Heart right ventricle (tissue), 16 donors: ENCODE data around the gene KCNN2. TPM values are rescaled to one million over a fixed set of nuclear protein-coding genes. Genes with fewer than 3 reads are reported as not detected.

Source experiments
- ATAC-seq, 8 donors: fragments of 200-7000 bp; cut with Tn5 transposase; one replicate each; pipeline ENCODE4 v1.9.1; 2020; ENCODE audit warnings: mild to moderate bottlenecking in 8 of 8, moderate library complexity in 8 of 8, moderate number of reproducible peaks in 1 of 8
- DNase-seq, 2 donors: peaks; one replicate each; pipeline ENCODE4 v3.0.0-alpha.2; 2020
- H3K27ac ChIP-seq, 10 donors: fragments of 200-600 bp; sonication (generic) in 2 of 10; one replicate each; pipeline versions ENCODE4 v1.5.0 to v1.8.0; 2020 to 2022; ENCODE audit warnings: mild to moderate bottlenecking in 3 of 10
- H3K27me3 ChIP-seq, 7 donors: fragments of 200-600 bp; one replicate each; pipeline ENCODE4 v1.8.0; 2021 to 2022; ENCODE audit warnings: mild to moderate bottlenecking in 2 of 7
- H3K36me3 ChIP-seq, 9 donors: fragments of 200-600 bp; sonication (generic) in 1 of 9; one replicate each; pipeline versions ENCODE4 v1.5.0 to v1.8.0; 2020 to 2022; ENCODE audit warnings: mild to moderate bottlenecking in 2 of 9
- H3K4me1 ChIP-seq, 9 donors: fragments of 200-600 bp; sonication (generic) in 1 of 9; one replicate each; pipeline versions ENCODE4 v1.5.0 to v1.8.0; 2020 to 2022; ENCODE audit warnings: mild to moderate bottlenecking in 4 of 9
- H3K4me3 ChIP-seq, 10 donors: fragments of 200-600 bp; sonication (generic) in 2 of 10; one replicate each; pipeline versions ENCODE4 v1.5.0 to v1.8.0; 2020 to 2022; ENCODE audit warnings: mild to moderate bottlenecking in 7 of 10, moderate library complexity in 2 of 10
- H3K9me3 ChIP-seq, 11 donors: fragments of 200-600 bp in 10 of 11; sonication (generic) in 2 of 11; one replicate each; pipeline versions ENCODE4 v1.5.0 to v1.8.0; 2013 to 2022; ENCODE audit warnings: mild to moderate bottlenecking in 2 of 11, control low read depth in 1 of 11, moderate library complexity in 1 of 11
- CTCF ChIP-seq, 9 donors: fragments of 200-600 bp; sonication (generic) in 2 of 9; IDR thresholded peaks; one replicate each; pipeline versions ENCODE4 v1.5.0 to v1.8.0; 2021 to 2022; ENCODE audit warnings: antibody characterized with exemption in 9 of 9, mild to moderate bottlenecking in 5 of 9, moderate library complexity in 1 of 9
- WGBS, 2 donors: extraction: QIAGEN DNeasy Blood & Tissue Kit; methylation state at CpG; one replicate each; pipeline ENCODE4 v1.1.7; 2013; ENCODE audit warnings: inconsistent platforms in 1 of 2; 5-methylcytosine and 5-hydroxymethylcytosine counted together
- intact Hi-C, 10 donors: fragments of 100-400 bp; cut with DNase I; formaldehyde crosslinking; loops; one replicate each; pipeline versions ENCODE4 v1.11.1 to v1.14.2; 2022
- polyA plus RNA-seq, 2 donors: library from polyadenylated mRNA; stranded (reverse); fragments of 200-250 nt; gene quantifications; one replicate each; pipeline ENCODE4 v1.2.3, GENCODE V29; 2013
- total RNA-seq, 10 donors: library from RNA; stranded (reverse); fragmentation: NEBNext Ultra II Directional in 3 of 10; extraction: Animal tissue kit (Norgen Biotek cat#: 25700) in 3 of 10; gene quantifications; one replicate each; pipeline versions ENCODE4 v1.2.1 to v1.2.4, GENCODE V29; 2021 to 2023
- donor health status: Arrhythmogenic right ventricular cardiomyopathy.
- donor health status: ischemic (EF 13 %, LVEDD 7.1; RV severe dilation, severe dysfunction).
- donor health status: healthy with polysubstance abuse.
- donor health status: DM: no; HTN: yes; CAD: no.
- donor health status: DM: no; HTN: no; CAD: no.
- donor health status: ischemic (EF 25% LVEDD 6.9; RV normal size, moderate dysfunction).
- donor health status: ischemic (EF 25% LVEDD 5.7; RV mildly dilated, moderate dysfunction).
- donor health status: healthy.
- donor health status: DM: yes; HTN: yes; CAD: no.
- donor health status: Ischemic cardiomyopathy.
- donor health status: ischemic (EF 35%, LVEDD 5.7; RV mildly dilated, moderate dysfunction).
- donor health status: nonischemic (EF 11% LVEDD 7.7; RV severe dilation, severe dysfunction).
- donor health status: DM: yes; HTN: yes; CAD: no.
- donor health status: PGD.
- donor health status: ischemic (EF 29% LVEDD 5.4; RV normal size, mild dysfunction).
- donor health status: nonischemic (EF 23%, LVEDD 6.1; RV moderate dilation, normal function).

Gene KCNN2
- total and polyA plus RNA-seq, 12 donors = 1.0 to 10.7 (median 7.6) TPM

GRCh38 chr5:114458726-114459125 lies 96.9 kb downstream of the KCNN2 start:
- ATAC-seq = no peak
- Histone ChIP-seq H3K4me1 (no peaks in the 10 kb centered on the region), H3K36me3 (no peaks in the 10 kb centered on the region), H3K27me3 (no peaks in the 10 kb centered on the region), H3K9me3 (no peaks in the 10 kb centered on the region), H3K27ac (no peak overlapping the region), H3K4me3 (no peak overlapping the region)
- DNase-seq = no peak
- intact Hi-C loops = loop anchor here in 2 of 10 donors (10.0 kb wide), 4 partner anchors 364 to 844 kb away; no protein-coding TSS in a partner anchor
- 68 to 71% methylated on average over 5 of the region's 5 CpGs for WGBS, 2 donors
- no peak for TF ChIP-seq CTCF (IDR thresholded peaks at IDR 0.05)

- no peaks in the 10 kb centered on the region for H3K4me1 ChIP-seq
- WGBS, 2 donors = 54 to 67% methylated on average over 5 of the region's 5 CpGs
- DNase-seq (no peak), ATAC-seq (no peak)
- no peak overlapping the region for H3K27ac ChIP-seq
- intact Hi-C loops = no loop called here
- no peaks in the 10 kb centered on the region for H3K27me3 ChIP-seq
- no peaks in the 10 kb centered on the region for H3K36me3 ChIP-seq
- no peaks in the 10 kb centered on the region for H3K9me3 ChIP-seq
- H3K4me3 ChIP-seq = no peak overlapping the region
- TF ChIP-seq CTCF (IDR thresholded peaks at IDR 0.05) = no peak
These were observed 105.3 kb downstream of the KCNN2 start for GRCh38 chr5:114467171-114467570.

- no peaks in the 10 kb centered on the region for H3K27me3 ChIP-seq
- H3K4me3 ChIP-seq = no peak overlapping the region
- no peak for DNase-seq
- intact Hi-C loops = no loop called here
- H3K4me1 ChIP-seq = no peaks in the 10 kb centered on the region
- 49 to 54% methylated on average over 3 of the region's 3 CpGs for WGBS, 2 donors
- no peak for TF ChIP-seq CTCF (IDR thresholded peaks at IDR 0.05)
- H3K36me3 ChIP-seq = no peaks in the 10 kb centered on the region
- H3K9me3 ChIP-seq = no peaks in the 10 kb centered on the region
- no peak for ATAC-seq
- no peak overlapping the region for H3K27ac ChIP-seq
These were observed 105.9 kb downstream of the KCNN2 start for GRCh38 chr5:114467729-114468128.

- intact Hi-C loops = no loop called here
- DNase-seq = no peak
- H3K4me3 ChIP-seq = no peak overlapping the region
- no peak overlapping the region for H3K27ac ChIP-seq
- H3K36me3 ChIP-seq = no peaks in the 10 kb centered on the region
- 86 to 88% methylated on average over 4 of the region's 4 CpGs for WGBS, 2 donors
- no peaks in the 10 kb centered on the region for H3K4me1 ChIP-seq
- no peaks in the 10 kb centered on the region for H3K9me3 ChIP-seq
- TF ChIP-seq CTCF (IDR thresholded peaks at IDR 0.05) = no peak
- ATAC-seq = no peak
- no peaks in the 10 kb centered on the region for H3K27me3 ChIP-seq
These were observed 107.5 kb downstream of the KCNN2 start for GRCh38 chr5:114469372-114469771.
